ENCODE measurements around the gene XYLT1. TPM values are rescaled to one million over a fixed set of nuclear protein-coding genes. Genes with fewer than 3 reads are reported as not detected.

XYLT1 gene
- polyA plus RNA-seq, 1 of the 3 experiments (the other 2 are of a cell fraction), result 17.6 TPM

DNA sequence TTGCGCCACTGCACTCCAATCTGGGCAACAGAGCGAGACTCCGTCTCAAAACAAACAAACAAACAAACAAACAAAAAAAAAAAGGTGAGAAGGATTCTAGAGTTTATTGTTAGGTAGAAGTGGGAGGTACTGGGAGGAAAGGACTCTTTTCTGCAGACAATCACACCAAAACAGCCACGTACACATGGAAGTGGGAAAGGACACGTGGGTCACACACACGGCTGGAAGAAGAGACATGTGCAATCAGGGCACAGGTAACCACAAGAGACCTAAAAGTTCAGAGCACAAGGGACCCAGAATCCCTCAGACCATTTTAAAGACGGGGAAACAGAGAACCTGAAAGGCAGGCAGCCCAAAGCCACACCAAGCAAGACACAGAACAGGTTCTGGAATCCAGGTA is 20.5 kb downstream of the XYLT1 start:
- H3K4me2 ChIP-seq, result no peak overlapping the region
- POLR2A ChIA-PET, result no interaction called here
- no peak for DNase-seq
- H3K4me1 ChIP-seq (ENCODE audit: control insufficient read depth in 1 of 2, insufficient read depth in 2 of 2, low read depth in 1 of 2, low read length in 1 of 2), result peaks cover 0 to 23% of the 10 kb centered on the region in 2 experiments; a peak in 1 of 4 replicates
- peaks cover 3 to 45% of the 10 kb centered on the region in 2 experiments for H3K36me3 ChIP-seq (replicated peaks in 1 of 2; ENCODE audit: control insufficient read depth in 1 of 2, insufficient read depth in 2 of 2, low read length in 1 of 2)
- H3K4me3 ChIP-seq (ENCODE audit: low read depth in 2 of 2, low read length in 1 of 2), result no peak overlapping the region
- no peak overlapping the region for H2AFZ ChIP-seq (ENCODE audit: low read depth)
- TF ChIP-seq, protein P1, sequence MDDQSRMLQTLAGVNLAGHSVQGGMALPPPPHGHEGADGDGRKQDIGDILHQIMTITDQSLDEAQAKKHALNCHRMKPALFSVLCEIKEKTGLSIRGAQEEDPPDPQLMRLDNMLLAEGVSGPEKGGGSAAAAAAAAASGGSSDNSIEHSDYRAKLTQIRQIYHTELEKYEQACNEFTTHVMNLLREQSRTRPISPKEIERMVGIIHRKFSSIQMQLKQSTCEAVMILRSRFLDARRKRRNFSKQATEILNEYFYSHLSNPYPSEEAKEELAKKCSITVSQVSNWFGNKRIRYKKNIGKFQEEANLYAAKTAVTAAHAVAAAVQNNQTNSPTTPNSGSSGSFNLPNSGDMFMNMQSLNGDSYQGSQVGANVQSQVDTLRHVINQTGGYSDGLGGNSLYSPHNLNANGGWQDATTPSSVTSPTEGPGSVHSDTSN (IDR thresholded peaks at IDR 0.05), result no peak
- TF ChIP-seq, protein P2, sequence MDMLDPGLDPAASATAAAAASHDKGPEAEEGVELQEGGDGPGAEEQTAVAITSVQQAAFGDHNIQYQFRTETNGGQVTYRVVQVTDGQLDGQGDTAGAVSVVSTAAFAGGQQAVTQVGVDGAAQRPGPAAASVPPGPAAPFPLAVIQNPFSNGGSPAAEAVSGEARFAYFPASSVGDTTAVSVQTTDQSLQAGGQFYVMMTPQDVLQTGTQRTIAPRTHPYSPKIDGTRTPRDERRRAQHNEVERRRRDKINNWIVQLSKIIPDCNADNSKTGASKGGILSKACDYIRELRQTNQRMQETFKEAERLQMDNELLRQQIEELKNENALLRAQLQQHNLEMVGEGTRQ (IDR thresholded peaks at IDR 0.05; ENCODE audit: borderline replicate concordance, low read depth, low read length), result no peak
- no peak for TF ChIP-seq SMC3 (IDR thresholded peaks at IDR 0.05; ENCODE audit: low read depth, low read length)
- no peak for TF ChIP-seq EP300 (IDR thresholded peaks at IDR 0.05; ENCODE audit: borderline replicate concordance in 1 of 2, low read depth in 1 of 2, low read length in 1 of 2)
- TF ChIP-seq, protein P3, sequence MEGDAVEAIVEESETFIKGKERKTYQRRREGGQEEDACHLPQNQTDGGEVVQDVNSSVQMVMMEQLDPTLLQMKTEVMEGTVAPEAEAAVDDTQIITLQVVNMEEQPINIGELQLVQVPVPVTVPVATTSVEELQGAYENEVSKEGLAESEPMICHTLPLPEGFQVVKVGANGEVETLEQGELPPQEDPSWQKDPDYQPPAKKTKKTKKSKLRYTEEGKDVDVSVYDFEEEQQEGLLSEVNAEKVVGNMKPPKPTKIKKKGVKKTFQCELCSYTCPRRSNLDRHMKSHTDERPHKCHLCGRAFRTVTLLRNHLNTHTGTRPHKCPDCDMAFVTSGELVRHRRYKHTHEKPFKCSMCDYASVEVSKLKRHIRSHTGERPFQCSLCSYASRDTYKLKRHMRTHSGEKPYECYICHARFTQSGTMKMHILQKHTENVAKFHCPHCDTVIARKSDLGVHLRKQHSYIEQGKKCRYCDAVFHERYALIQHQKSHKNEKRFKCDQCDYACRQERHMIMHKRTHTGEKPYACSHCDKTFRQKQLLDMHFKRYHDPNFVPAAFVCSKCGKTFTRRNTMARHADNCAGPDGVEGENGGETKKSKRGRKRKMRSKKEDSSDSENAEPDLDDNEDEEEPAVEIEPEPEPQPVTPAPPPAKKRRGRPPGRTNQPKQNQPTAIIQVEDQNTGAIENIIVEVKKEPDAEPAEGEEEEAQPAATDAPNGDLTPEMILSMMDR (IDR thresholded peaks at IDR 0.05), result no peak
- no peak for TF ChIP-seq FOXJ3 (CRISPR knock-in tag; IDR thresholded peaks at IDR 0.05)
- TF ChIP-seq SIN3A (IDR thresholded peaks at IDR 0.05; ENCODE audit: borderline replicate concordance, low read depth, low read length), result no peak
- no peak for TF ChIP-seq TEAD4 (IDR thresholded peaks at IDR 0.05; ENCODE audit: borderline replicate concordance, insufficient read depth)
- no peak for TF ChIP-seq RAD21 (IDR thresholded peaks at IDR 0.05; ENCODE audit: low read length)
- no peak for TF ChIP-seq YY1 (IDR thresholded peaks at IDR 0.05; ENCODE audit: low read depth)
- no peak for TF ChIP-seq MXI1 (IDR thresholded peaks at IDR 0.05; ENCODE audit: low read depth, low read length)
- no peak for TF ChIP-seq POLR2AphosphoS5 (IDR thresholded peaks at IDR 0.05; ENCODE audit: low read depth, low read length)
- no peak for TF ChIP-seq TCF12 (IDR thresholded peaks at IDR 0.05)
- no peak for TF ChIP-seq JUND (IDR thresholded peaks at IDR 0.05)
- TF ChIP-seq NRF1 (IDR thresholded peaks at IDR 0.05; ENCODE audit: low read depth, low read length), result no peak
- H3K9me2 ChIP-seq, result no peaks in the 10 kb centered on the region
- H4K20me1 ChIP-seq (ENCODE audit: insufficient read depth), result peaks cover 100% of the 10 kb centered on the region
- peaks cover 99% of the 10 kb centered on the region for H3K79me2 ChIP-seq (ENCODE audit: insufficient read depth)
- 86% methylated on average over 7 of the region's 7 CpGs for WGBS (ENCODE audit: low lambda C conversion rate)
- H3F3A ChIP-seq (replicated peaks; ENCODE audit: insufficient read depth), result peaks cover 26% of the 10 kb centered on the region
- no peak overlapping the region for H3K27ac ChIP-seq (ENCODE audit: low read depth in 2 of 2, low read length in 1 of 2)
- H3K9me3 ChIP-seq, result no peaks in the 10 kb centered on the region
- CTCF ChIA-PET, result interaction anchor here (0.7 to 1.3 kb wide), 2 partner anchors 152 to 256 kb away, joined by 3 read pairs; no protein-coding TSS in a partner anchor
- no peak overlapping the region for H3K9ac ChIP-seq
- H3K27me3 ChIP-seq (ENCODE audit: insufficient read depth), result no peaks in the 10 kb centered on the region

Data from SK-N-SH (cell line).